NCI-H146 (cell line): ENCODE data around the gene NTNG1.
"Not testable (repeated sequence)": the region's sequence is repeated elsewhere in the genome, so short reads cannot be mapped to it uniquely, and the experiment has no call there.

Experiments
- DNase-seq: peaks from one replicate; lab custom pipeline; 2025; lab: John Stamatoyannopoulos, UW

Gene NTNG1

GRCh38 chr1:107145637-107146036, 4.8 kb downstream of the NTNG1 start:
- no peak for DNase-seq

DNA sequence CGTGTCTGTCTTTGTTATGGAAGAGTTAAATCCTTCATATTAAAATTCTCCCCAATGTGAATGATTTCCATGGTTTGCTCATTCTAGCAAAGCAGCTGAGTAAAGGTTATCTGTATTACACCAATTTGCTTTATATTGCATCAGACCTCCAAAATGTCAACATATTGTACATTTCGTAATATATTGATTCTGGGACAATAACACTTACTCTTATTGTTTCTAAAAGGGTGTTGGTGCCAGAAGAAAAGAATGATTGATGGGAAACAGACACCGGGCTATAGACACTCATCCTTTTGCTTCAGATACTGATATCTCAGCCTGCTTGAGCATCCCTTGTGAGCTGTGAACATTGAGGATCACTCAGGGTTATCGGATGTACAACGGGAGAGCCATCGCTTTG, 7.0 kb downstream of the NTNG1 start:
- peak; percentile 90 for DNase-seq

- DNase-seq = no peak
Observed at GRCh38 chr1:107149946-107150345, 9.1 kb downstream of the NTNG1 start.

GRCh38 chr1:107151295-107151694, 10.5 kb downstream of the NTNG1 start:
- no peak for DNase-seq

DNA sequence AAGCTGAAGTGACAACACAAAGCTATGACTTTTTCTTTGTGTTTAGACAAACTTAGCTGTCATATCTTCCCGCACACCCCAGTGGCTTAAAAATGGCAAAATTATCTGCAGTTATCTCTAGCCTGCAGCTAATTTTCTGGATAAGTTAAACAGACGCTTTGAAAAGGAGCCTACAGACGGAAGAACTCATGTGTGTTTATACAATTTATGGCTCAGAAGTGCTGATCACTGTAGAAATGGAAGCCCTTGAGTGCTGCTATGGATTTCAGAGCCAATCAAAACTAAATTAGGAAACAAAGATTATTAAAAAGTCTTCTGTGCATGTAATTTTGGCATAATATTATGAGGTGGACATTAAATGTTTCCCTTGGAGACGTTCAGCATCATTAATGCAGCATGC, 11.6 kb downstream of the NTNG1 start:
- peak; percentile 74 for DNase-seq

DNA sequence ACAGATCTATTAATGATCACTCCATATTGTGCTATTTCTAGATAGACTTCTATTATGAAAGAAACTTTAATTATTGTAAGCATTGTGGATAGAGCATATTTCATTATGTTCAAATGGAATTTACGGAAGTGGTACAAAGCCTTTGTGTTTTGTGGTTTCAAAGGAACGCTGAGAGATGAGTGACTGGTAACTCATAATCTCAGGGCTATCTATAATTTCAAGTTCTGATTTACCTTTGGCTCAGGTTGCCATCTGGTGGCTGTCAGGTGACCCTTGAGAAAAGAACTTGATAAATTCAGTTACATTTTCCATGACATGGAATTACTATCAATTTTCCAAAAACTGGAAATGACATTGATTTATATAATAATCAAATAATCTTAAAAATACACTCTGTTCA, 12.2 kb downstream of the NTNG1 start:
- DNase-seq = peak; percentile 66

- no peak for DNase-seq
Observed at GRCh38 chr1:107158496-107158895, 17.7 kb downstream of the NTNG1 start.

- DNase-seq = no peak
Observed at GRCh38 chr1:107158991-107159390, 18.2 kb downstream of the NTNG1 start.

DNA sequence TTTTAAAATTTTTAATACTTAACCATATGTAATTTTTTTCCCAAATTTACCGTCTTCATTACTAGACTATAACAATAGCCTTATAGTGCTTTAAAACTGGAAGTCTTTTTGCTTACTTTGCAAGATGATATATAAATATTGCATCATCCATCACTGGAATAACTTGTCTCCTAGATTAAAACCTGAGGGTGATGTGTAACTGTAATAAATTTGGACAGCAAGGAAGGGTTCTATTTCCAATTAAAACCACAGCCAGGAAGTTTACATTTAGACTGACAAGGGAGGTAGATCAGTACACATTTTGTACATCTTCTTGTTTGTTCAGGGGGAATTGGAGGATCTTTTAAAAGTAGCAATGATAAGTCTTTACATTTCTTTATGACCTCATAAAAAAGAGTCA, 21.9 kb downstream of the NTNG1 start:
- DNase-seq = no peak

DNA sequence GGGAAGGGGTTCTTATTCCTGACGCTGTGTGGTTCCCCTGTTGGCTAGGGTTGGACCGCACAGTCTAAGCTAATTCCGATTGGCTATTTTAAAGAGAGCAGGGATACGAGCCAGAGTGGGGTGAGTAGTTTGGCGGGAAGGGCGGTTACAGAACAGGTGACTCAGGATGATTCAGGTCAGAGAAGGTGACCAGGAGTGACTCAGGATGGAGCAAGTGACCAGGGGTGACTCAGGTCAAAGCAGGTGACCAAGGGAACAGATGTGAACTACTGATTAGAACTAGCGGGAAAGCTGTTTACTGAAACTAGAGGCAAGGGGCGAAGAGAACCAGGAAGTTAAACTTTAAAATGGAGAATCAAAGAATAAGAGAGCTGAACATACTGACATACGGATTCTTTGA, 24.1 kb downstream of the NTNG1 start:
- not testable (repeated sequence) for DNase-seq

GRCh38 chr1:107169615-107170014, 28.8 kb downstream of the NTNG1 start:
- no peak for DNase-seq

- no peak for DNase-seq
Observed at GRCh38 chr1:107171333-107171732, 30.5 kb downstream of the NTNG1 start.

GRCh38 chr1:107172450-107173170, 31.8 kb downstream of the NTNG1 start:
- DNase-seq = no peak

DNA sequence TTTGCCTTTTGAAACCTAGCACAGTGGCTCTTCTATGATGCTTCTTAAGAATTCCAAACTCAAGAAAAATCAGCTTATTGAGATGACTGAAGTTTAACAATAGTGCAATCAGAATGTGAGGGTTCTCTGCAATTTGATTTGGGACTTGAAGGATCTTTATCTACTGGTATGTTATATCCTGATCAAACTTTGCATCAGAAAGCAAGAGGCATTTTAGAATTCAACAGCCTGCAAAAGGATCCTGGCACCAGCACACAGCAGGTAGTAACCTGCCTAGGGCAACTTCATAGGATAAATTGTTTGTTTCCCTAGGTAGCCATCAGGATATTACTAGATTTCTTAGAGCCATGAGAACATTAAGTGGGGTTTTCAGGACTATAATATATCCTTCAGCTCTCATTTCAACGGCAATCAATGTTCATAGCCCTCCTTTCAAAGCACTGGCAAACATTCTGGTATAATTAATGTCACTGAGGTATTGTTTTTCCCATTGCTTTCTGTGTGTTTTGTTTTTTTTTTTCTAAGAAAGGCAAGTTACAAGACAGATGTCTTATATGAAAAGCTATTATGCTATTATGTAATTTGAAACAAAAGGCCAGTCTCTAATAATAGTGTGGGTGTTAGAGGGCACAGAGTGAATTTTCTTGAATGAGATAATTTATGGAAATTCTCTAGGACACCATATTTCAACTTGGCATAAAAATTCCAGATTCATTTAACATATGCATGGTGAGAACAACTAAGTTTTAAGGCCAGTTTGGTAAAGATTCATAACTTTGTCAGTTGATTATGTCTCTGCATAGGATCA, 34.5 kb downstream of the NTNG1 start:
- DNase-seq = peak; percentile 96

GRCh38 chr1:107181253-107181969, 40.6 kb downstream of the NTNG1 start:
- DNase-seq = no peak

GRCh38 chr1:107183011-107183410, 42.2 kb downstream of the NTNG1 start:
- DNase-seq = peak; percentile 28

DNA sequence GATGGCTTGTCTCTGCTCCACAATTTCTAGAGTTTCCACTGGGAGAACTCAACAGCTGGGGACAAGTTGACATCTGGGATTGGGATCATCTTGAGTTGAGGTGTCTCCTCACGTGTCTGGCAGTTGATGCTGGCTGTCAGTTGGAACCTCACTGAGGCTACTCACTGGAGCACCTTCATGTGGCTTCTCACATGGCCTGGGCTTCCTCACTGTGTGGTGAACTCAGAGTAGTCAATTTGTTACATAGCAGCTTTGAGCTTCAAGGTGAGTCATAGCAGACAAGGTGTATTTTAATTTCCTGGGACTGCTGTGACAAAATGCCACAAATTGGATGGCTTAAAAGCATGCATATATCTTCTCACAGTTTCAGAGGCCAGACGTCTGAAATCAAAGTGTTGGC, 44.0 kb downstream of the NTNG1 start:
- no peak for DNase-seq

DNA sequence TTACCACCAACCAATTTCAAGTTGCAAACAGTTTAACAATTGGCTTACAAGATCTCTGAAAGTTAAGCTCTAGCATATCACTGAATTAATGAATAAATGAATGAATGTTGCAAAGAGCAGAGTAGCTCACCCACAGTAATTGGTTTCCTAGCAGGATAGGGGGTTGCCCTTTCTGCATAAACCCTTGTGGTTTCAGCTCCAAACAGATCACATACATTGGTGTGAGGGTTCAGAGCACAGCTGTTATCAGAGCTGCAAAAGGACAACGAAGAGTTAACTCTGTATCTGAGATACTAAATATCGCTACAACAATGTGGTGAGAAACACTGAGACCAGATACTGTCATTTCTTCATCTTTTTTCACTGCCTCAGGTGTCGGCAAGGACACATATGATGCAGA, 46.6 kb downstream of the NTNG1 start:
- no peak for DNase-seq

- no peak for DNase-seq
Observed at GRCh38 chr1:107188160-107188559, 47.3 kb downstream of the NTNG1 start.

DNA sequence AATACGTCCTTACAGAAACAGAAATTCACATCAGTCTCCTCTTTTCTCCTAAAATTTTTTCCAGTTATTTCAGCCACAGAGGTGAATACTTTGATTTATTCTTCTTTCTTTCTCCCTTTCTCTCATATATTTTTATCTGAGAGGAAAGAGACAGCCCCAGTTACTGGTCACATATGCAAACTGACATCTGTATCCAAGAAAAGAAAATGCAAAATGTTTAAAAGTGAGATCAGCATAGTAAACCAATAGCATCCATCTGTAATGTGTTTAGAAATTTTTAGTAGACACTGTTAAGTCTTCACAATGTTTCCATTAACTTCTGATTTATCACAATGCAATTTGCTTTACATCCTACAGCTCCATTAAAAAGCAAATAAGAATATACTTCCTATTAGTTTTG, 53.5 kb downstream of the NTNG1 start:
- DNase-seq = no peak

DNA sequence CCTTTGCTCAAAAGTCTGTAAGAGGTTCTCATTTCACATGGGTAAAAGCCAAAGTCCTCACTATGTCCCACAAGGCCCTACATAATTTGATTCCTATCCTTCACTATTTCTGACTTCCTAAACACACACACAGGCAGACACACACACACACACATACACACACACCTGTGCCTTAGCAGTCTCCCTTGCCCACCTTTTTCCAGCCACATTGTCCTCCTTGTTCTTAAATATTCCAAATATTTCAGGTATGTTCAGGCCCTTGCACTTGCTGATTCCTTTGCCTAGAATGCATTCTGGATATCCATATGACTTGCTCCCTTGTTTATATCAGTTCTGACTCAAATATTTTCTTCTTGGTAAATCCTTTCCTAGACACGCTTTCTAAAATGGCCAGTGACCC, 54.6 kb downstream of the NTNG1 start:
- DNase-seq = no peak

DNA sequence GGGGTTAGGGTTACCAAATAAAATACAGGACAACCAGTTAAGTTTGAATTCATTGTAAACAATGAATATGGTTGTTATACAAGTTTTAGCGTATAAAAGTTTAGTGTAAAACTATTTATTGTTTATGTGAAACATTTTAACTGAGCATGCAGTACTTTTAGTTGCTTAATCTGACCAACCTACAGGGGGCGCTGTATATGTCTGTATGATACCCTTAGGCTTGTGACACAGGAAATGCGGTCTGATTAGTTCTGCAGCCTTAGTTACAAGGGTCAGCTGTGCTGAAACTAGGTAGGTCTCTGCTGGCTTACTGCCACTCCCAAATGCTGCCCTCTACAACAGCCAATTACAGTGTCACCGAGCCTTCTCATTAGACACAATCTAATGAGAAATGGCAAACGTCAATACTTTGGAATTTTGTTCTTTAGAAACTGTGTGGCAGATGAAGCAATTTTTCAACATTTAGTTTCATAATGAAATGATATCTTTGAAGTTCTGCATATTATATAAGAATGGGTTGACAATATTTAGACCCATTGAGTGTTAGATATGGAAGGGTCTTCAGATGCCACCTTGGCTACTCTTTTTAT, 56.2 kb downstream of the NTNG1 start:
- peak; percentile 84 for DNase-seq

GRCh38 chr1:107198561-107198960, 57.7 kb downstream of the NTNG1 start:
- peak; percentile 68 for DNase-seq
